Activated CD8-positive, alpha-beta memory T cell treated with anti-CD3 and anti-CD28 coated beads, Interleukin-2, amount 50 U/mL, for 4 hours (primary cell): ENCODE data around the gene TGIF2.
A peak's percentile ranks its signal among the peaks of the same experiment; 100 is the strongest.
"Not testable (repeated sequence)": the region's sequence is repeated elsewhere in the genome, so short reads cannot be mapped to it uniquely, and the experiment has no call there.

Experiments used
- DNase-seq: peaks from one replicate; pipeline ENCODE4 v3.0.0-alpha.2; 2020

The TGIF2 gene

DNA sequence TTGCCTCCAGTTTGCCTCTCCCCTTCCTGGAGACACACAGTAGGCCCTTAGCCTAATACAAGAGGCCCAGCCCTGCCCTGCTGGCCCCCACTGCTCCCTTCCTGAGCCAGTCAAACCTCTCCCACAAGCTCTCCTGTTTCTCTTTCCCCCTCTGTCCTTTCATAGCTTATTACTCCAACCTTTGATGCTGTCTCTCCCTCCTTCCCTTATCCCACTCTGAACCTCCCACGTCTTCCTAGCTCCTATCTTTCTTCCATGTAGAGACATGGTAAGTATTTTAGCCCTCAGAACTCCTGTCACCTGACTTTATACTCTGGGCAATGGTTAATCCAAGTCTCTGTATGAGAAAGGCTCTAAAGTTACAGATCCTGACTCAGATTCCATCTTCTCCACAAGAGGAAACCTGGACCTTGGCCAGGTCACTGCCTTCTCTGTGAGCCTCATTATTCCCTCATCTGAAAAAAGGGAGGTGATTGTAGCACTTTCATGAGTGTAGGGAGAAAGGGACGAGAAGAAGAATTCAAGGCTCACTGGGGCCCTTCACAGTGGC is 6.7 kb downstream of the TGIF2 start:
- DNase-seq: no peak

DNA sequence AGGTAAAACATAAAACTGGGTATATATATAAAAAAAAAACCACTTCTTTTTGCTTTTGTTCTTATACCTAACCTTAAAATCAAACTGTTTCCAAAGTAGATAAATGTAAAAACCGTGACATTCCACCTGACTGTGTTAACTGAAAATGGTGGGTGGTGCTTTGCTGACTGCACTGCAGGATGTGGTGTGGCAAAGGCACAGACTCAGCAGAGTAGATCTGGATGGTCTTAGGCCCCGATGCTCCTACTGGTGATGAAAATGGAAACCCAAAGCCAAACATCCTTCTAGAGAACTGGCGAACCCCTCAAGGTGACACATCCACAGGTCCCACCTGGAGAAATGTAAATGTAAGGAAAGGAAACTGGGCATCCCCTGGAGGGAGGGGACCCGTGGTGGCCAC is 8.9 kb downstream of the TGIF2 start:
- no peak for DNase-seq

DNA sequence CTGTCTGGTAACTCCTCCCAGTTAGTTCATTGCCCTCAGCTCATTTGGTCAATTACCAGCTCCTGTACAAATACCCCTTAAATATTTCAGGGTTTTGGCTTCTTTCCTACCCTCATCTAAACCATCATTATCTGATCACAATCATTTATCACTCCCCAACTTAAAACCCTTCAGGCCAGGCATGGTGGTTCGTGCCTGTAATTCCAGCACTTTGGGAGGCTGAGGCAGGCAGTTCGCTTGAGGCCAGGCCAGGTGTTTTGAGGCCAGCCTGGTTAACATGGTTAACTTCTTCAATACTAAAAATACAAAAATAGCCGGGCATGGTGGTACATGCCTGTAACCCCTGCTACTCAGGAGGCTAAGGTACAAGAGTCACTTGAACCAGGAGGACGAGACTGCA is 9.4 kb downstream of the TGIF2 start:
- DNase-seq: no peak

DNA sequence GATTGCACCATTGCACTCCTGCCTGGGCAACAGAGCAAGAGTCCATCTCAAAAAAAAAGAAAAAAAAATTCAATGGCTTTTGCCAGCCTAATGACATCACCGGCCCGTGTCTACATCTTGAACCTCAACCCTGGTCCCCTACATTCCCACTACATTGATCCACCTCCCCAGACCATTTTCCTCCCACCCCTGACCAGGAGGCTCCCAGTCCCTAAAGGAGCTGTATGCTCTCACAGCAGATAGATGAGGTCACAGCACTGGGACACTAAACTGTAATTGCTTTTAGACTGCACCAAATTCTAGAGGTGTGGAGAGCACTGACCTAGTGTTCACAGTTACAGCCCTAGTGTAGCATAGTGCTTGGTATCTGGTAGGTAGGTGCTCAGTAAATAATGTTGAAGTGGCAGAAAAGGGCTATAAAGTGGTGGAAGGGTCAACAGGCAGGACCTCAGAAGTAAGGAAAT is 10.7 kb downstream of the TGIF2 start:
- DNase-seq: no peak

DNA sequence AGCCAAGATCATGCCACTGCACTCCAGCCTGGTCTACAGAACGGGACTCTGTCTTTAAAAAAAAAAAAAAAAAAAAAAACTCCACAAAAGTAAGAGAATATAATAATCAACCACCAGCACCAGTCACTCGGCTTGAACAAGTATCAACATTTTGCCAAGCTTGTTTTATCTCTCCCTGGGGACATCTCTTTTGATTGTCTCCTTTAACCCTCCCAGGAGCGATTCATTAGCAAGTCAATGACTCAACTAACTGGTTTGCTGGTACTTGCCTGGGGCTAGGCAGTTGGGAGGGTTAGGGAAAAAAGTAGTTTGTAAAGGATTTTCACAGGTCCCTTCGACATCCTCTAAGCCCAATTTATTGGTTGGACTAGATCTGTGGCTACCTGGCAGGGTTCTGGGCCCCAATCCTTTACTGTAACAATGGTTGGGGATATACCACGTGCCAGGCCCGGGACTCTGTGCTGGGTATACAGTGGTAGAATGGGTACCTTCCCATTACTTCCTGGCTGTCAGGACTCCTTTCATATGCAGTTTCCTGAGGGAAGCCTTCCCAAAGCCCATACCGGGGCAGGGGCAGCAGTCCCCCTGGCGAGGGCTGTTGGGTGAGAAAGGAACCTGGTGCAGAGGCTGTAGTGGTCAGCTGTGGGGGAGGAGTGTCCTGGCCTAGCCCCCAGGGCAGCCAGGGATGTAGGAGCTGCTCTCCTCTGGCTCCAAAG is 12.2 kb downstream of the TGIF2 start:
- no peak for DNase-seq

DNA sequence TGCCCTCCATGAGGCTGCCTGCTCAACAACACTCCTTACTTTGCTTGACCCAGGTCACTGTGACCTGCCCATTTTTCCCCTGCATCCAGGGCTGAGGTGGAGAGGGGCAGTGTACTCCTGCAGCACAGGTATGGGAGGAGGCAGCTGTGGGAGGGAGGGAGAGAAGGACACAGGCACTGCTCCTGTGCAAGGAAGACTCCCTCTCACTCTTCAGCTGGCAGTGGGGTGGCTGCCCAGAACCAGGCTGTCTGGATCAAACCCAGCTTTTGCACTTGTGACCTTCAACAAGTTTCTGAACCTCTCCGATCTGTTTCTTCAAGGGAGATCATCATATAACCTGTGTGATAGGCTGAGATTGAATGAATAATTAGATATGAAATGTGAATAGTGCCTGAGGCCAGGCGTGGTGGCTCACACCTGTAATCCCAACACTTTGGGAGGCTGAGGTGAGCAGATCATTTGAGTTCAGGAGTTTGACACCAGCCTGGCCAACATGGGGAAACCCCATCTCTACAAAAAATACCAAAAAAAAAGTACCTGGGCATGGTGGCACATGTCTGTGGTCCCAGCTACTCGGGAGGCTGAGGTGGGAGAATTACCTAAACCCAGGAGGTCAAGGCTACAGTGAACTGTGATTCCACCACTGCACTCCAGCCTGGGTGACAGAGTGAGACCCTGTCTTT is 14.1 kb downstream of the TGIF2 start:
- DNase-seq: no peak

DNA sequence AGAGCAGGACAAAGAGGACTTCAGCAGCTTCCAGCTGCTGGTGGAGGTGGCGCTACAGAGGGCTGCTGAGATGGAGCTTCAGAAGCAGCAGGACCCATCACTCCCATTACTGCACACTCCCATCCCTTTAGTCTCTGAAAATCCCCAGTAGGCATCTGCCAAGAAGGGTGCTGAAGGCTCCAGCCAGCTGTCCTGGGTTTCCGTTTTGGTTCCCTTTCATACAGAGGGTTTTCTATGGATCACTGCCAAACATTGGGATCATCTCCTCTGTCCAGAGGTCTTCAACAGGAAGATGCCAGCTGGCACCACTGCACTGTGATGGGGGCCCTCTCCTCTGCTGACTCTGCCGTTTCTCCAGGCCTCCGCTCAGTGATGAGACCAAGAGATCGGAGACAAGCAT is 17.9 kb downstream of the TGIF2 start:
- no peak for DNase-seq

DNA sequence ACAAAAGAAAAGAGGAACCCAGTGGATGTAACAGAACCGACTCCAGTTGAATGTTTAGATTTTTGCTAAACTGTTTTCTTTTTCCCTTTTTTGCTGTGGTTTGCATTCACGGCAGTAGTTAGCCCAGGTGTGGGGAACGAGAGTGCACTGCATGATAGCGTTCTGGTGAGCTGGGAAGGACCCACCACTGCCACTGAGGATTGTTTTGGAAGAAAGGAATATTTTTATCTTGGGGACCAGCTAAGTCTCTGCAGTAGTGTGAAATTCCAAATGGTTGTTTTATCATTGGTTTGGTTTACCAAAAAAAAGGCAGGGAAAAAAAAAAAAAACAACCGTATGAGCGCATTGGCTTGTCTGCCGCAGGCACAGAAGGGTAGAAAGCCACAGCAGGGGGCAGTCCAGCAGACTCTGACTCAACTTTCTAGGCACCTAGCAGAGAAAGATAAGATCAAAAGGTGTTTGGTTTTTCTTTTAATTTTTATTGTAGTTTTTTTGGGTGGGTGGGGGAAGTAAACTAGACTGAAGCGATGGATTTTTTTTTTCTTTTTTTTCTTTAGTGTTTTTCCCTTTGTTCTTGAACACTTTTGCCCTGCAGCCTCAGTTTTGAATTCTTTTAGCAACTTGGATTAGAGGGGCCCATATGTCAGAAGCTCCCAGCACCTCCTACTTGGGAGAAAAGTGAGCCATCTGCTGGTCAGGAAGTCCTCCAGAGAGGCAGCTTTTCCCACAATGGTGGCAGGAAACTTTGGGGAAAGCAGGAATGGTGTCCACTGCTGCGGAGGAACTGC is 18.7 kb downstream of the TGIF2 start:
- peak; percentile 59 for DNase-seq

DNA sequence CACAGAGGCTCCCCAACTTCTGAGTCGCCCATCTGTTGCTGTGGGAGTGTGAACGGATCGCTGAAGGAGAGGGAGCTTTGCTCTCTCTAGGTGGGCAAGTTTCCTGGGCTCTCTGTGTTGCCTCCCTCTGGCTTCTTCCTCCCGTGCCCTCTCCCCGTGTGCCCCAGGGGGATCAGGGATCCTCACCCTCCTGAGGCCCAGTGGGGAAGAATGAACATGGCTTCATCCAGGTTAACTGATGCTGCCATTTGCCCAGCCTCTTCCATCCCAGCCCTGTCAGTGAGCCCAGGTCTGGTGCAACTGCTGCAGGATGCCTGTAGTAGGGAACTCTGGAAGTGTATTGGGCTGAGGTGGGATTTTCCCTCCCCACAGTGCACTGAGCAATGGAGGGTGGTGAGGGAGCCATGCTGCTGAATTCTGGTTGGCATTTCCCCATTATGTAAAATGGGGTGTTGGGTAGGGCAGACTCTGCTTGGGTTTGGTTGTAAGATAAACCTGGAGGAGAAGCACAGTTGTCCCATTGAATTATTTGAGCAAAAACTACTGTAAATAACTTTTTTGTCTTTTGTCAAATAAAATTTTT is 20.0 kb downstream of the TGIF2 start:
- no peak for DNase-seq

DNA sequence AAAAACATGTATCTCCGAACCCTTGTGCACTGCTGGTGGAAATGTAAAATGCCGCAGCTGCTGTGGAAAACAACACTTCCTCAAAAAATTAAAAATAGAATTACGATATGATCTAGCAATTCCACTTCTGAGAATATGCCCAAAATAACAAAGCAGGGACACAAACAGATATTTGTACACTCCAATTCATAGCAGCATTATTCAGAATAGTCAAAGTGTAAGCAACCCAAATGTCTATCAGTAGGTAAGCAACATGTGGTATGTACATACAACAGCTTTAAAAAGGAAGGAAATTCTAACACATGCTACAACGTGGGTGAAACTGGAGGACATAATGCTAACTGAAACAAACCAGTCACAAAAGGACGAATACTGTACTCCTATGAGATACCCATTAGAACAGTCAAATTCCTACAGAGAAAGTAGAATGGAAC is 26.5 kb downstream of the TGIF2 start:
- no peak for DNase-seq

DNA sequence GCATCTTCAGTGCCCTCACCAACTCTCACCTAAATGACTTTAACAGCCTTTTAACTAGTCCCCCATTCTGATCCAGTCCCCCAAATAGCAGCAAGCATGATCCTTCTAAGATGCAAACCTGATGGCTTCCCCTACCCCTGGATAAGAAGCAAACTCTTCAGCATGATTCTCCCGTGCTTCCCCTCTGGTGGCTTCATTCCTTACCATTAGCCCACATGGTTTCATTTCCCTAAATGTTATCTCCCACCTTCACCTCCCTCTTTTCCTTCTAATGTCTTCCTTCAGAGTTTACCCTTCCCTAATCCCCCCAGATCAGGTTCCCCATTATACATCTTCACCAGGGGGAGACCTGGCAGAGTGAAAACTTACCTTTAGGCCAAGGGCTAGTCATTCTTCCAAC is 28.1 kb downstream of the TGIF2 start:
- DNase-seq: no peak

DNA sequence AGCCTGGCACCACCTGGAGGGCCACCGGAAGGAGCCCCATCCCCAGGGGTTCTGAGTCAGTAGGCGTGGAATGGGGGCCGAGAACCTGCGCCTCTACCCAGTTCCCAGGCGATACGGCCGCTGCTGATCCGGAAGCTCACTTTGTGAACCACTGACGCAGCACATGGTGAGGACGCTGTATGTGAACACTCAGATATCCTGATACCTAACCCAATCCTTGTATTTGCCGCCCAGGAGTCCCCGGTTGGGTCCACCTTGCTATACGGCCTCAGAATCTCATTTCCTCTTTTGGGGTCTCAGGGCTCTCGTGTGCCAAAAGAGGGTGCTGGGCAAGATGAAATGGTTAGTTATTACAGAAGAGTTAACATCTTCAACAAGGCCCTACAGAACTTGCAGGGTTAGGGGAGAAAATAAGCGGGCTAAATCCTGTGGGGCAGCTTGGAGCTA is 31.6 kb downstream of the TGIF2 start:
- peak; percentile 38 for DNase-seq

DNA sequence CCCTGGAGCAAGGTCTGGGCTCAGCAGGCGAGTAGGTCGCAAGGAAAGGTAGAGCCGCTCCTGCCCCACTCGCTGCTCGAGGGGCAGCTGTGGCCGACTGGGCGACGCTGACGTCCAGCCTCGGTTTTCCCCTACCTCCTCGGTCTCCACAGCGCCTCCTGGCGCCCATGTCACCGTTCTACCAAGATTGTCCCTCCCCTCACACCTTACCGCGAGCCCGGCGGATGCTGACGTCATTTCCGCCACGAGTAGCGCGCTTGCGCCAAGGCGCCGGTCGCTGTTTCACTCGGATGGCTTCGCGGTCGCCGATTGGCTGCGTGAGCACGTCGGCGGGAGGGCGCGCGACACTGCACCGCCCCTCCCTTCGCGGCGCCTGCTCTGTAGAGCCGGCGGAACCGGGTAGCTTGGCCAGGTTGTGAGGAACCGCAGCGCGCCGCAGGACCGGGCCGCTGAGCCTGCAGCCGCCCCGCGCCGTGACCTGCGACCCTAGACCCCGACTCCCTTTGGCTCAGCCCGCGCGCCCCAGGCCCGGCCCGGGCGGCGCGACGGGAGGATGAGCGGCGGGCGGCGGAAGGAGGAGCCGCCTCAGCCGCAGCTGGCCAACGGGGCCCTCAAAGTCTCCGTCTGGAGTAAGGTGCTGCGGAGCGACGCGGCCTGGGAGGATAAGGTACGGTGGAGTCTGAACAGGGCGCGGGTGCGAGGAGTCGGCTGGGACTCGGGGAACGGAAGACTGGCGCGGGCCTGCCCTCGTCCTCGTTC is 32.2 kb downstream of the TGIF2 start, which contains the start of gene RAB5IF:
Gene RAB5IF, plus strand, starts transcription at position 381 of the 759 bp plus-strand sequence. Its CDS starts 173 bp downstream, at position 554.
- DNase-seq: peak; percentile 99

DNA sequence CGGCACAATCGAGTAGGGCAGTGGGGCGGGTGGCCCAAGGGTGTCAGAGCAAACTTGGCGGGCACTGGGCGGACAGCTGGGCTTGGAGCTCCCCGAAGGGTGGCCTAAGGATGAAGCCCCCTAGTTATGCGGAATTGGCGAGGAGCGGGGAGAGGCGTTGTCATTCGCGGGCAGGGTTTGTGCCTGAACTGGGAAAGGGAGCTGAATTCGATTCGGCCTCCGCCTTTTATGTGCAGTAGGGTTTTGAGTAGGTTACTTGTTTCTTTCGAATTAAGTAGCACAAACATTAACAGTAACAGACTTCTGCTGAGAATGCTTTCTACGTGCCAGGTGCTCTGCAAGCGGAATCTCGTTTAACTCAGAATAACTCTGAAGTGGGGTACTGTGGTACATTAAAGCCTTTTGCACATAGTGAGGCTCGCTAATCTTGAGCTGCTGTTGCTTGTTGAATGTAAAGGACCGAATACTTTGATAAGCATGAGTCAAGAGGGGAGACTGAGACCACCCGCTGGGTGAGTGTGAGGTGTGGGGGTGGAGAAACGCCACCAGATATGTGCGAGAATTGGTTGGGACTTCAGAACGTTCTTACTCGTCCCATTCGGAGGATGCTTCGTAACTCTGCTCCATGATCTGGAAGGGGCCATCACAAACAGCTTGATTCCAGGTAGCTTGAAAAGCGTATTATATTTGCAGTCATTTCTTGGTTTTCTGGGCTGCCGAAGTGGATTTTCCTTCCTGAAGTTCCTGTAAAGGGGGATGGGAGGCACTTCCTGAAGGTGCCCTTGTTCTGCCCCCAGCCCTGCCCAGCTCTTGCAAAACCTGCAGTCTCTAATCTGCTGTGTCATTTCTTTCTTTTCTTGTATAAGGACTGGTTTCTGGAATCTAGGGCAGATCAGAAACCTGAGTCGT is 33.0 kb downstream of the TGIF2 start:
- DNase-seq: no peak

DNA sequence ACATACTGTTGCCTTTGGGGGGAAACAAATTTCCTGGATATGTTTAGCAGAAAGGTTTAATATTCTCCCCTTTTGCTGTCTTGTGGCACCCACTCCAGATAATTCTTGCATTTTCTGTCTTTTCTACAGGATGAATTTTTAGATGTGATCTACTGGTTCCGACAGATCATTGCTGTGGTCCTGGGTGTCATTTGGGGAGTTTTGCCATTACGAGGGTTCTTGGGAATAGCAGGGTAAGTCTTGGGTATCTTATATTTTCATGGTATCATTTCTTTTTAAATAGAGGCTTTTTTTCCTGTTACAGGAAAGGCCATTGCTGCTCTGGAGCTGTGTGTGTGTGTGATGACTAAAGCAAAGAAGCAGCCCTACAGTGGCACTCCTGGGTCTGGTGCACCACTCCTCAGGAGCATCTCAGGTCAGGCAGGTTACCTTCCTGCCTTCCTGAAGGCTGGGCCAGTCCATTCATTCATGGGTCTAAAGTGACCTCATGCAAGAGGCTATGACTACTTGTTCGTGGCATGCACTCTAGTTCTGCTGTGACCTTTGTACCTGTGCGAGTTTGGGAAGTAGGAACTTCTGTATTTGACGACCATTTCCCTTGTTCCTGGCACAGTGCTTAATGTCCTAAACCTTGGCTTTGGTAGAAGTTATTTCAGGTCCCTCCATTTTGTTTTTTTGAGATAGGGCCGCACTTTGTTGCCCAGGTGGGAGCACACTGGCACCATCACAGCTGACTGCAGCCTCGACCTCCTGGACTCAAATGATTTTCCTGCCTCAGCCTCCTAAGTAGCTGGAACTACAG is 34.4 kb downstream of the TGIF2 start:
- no peak for DNase-seq

DNA sequence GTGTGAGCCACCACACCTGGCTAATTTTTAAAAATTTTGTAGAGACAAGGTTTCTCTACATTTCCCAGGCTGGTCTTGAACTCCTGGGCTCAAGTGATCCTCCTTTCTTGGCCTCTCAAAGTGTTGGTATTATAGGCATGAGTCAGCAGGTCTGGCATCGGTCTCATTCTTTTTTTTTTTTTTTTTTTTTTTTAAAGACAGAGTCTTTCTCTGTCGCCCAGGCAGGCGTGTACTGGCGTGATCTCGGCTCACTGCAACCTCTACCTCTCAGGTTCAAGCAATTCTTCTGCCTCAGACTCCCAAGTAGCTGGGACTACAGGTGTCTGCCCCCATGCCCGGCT is 35.0 kb downstream of the TGIF2 start:
- DNase-seq: not testable (repeated sequence)

DNA sequence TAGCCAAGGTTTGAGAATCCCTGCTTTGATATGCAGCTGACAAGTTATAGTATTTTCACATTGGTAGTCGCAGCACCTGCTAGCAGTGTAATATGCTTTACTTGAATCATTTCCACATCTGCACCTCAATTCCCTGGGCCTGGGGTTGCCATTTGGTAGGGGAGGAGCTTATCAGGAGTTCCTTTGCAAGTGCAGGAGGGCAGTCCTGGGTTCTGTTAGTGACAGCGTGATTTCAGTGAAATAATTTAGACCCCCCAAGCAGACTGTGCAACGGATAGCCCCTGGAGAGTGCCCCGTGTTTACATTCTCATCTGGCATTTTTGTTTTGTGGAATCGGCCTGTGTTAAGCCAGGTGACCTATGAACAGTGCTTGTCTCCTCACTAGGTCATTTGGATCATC is 38.2 kb downstream of the TGIF2 start:
- no peak for DNase-seq

DNA sequence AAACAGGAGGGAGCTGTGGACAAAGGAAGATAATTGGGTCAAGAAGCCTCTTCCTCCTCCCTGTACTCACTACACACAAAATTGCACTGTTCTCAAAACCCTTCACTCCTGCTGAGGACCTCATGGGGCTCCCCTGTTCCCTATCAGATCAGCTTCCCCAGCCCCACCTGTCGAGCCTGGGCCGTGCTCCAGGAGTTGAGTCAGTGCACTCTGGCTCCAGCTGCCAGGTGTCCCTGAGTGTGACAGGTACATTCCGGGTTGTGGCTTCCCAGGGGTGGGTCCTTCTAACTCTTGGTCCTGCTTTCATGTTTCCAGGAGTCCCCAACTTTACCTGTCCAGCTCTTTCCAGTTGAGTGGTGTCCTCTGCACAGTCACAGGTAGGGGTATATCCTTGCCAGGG is 40.6 kb downstream of the TGIF2 start:
- DNase-seq: no peak

DNA sequence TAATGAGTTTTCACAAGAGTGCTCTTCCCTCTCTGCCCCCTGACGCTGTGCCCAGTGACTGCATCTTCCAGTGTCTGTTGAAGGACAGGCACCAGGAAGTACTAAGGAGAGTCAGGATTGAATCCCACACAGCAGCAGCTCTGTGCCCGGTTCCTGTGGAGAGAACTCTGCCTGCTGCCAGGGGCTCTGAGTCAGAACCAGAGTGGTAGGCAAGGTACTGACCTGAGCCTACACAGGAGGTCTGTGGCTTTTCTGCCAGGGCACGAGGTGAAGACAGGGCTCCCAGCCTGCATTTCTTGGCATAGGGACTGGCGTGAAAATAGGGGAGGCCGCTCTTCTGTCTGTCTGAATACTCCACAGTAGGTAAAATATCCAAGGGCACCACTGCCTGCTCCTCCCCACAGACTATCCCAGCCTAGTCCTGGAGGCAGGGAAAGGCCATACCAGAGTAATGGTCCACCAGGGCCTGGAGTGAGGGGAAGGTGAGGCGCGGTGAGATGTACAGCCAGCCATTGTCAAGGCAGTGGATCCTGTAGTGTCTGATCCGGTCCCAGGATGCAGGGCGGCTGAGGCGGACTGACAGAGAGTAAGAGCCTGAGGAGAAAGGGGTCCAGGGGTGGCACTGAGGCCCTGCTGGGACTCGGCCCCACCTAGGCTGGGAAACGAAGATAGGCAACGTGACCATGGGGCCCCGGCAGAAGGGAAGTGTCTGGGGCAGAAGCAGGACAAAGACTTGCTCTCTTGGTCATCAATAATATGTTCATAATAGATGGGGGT is 41.6 kb downstream of the TGIF2 start:
- DNase-seq: no peak
